LNCAP (cell line): ENCODE data around the gene LYRM4.

Experiments used
- TF ChIP-seq, protein P1 (sequence below): fragments of 450-650 bp; IDR thresholded peaks from 2 replicates; pipeline ENCODE4 v1.5.1; 2017; ENCODE audit warnings: mild to moderate bottlenecking

Gene LYRM4

GRCh38 chr6:5300206-5300764 is 39.5 kb upstream of the LYRM4 start:
- TF ChIP-seq, protein P1, sequence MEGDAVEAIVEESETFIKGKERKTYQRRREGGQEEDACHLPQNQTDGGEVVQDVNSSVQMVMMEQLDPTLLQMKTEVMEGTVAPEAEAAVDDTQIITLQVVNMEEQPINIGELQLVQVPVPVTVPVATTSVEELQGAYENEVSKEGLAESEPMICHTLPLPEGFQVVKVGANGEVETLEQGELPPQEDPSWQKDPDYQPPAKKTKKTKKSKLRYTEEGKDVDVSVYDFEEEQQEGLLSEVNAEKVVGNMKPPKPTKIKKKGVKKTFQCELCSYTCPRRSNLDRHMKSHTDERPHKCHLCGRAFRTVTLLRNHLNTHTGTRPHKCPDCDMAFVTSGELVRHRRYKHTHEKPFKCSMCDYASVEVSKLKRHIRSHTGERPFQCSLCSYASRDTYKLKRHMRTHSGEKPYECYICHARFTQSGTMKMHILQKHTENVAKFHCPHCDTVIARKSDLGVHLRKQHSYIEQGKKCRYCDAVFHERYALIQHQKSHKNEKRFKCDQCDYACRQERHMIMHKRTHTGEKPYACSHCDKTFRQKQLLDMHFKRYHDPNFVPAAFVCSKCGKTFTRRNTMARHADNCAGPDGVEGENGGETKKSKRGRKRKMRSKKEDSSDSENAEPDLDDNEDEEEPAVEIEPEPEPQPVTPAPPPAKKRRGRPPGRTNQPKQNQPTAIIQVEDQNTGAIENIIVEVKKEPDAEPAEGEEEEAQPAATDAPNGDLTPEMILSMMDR, result no peak

GRCh38 chr6:5295623-5296022 is 34.9 kb upstream of the LYRM4 start:
- TF ChIP-seq, protein P1, result no peak

GRCh38 chr6:5294392-5295211 is 33.9 kb upstream of the LYRM4 start:
- TF ChIP-seq, protein P1, result no peak

DNA sequence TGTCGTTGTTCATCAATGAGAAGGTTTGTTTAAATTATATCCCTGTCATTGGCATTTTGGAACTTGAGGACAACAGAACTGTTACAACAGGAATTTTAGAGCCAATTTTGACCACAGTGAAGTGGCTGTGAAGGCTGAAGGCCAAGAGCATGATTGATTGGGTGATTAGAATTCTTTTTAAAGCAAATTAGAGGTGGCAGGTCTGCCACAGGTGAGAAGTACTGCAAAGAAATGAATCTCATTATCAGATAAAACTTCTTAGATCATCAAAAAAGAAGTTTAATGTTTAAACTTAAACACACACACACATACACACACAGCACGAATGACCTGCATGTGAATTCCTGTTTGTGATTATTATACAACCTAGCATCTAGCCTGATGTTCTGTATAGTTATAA is 32.9 kb upstream of the LYRM4 start:
- TF ChIP-seq, protein P1, result no peak

- TF ChIP-seq, protein P1, result no peak
Observed at GRCh38 chr6:5292154-5292553, 31.4 kb upstream of the LYRM4 start.

GRCh38 chr6:5290500-5290899 is 29.8 kb upstream of the LYRM4 start:
- TF ChIP-seq, protein P1, result no peak

- TF ChIP-seq, protein P1, result no peak
Observed at GRCh38 chr6:5290097-5290496, 29.3 kb upstream of the LYRM4 start.
